Left lung (tissue), 10 donors: Measurements from ENCODE around the gene WWOX. TPM values are rescaled to one million over a fixed set of nuclear protein-coding genes. Genes with fewer than 3 reads are reported as not detected.

Experiments used
- ATAC-seq: fragments of 200-7000 bp; cut with Tn5 transposase; one replicate; pipeline ENCODE4 v1.9.1; 2020; ENCODE audit warnings: moderate library complexity
- DNase-seq, 4 donors: peaks; one replicate each; pipeline ENCODE4 v3.0.0-alpha.2; 2013 to 2020
- H3K27ac ChIP-seq, 2 donors: fragments of 200-600 bp; sonication (generic) in 1 of 2; one replicate each; pipeline versions ENCODE4 v1.5.0 to v1.8.0; 2020 to 2021
- H3K27me3 ChIP-seq, 2 donors: fragments of 200-600 bp; sonication (generic) in 1 of 2; one replicate each; pipeline versions ENCODE4 v1.5.0 to v1.8.0; 2020 to 2021
- H3K36me3 ChIP-seq, 2 donors: fragments of 200-600 bp; sonication (generic) in 1 of 2; one replicate each; pipeline versions ENCODE4 v1.5.0 to v1.8.0; 2020 to 2021
- H3K4me1 ChIP-seq, 2 donors: fragments of 200-600 bp; one replicate each; pipeline ENCODE4 v1.8.0; 2021
- H3K4me3 ChIP-seq, 2 donors: fragments of 200-600 bp; sonication (generic) in 1 of 2; one replicate each; pipeline versions ENCODE4 v1.5.0 to v1.8.0; 2020 to 2021; ENCODE audit warnings: mild to moderate bottlenecking in 1 of 2
- H3K9me3 ChIP-seq, 2 donors: fragments of 200-600 bp; sonication (generic) in 1 of 2; one replicate each; pipeline versions ENCODE4 v1.5.0 to v1.8.0; 2020 to 2021
- intact Hi-C, 2 donors: fragments of 100-400 bp; cut with DNase I; formaldehyde crosslinking; loops; one replicate each; pipeline versions ENCODE4 v1.11.2 to v1.14.2; 2022
- polyA plus RNA-seq, 6 donors: library from polyadenylated mRNA; unstranded; fragments of 120-200 nt; gene quantifications; one replicate each; pipeline ENCODE4 v1.2.1, GENCODE V29; 2013; ENCODE audit not compliant: insufficient read length in 6 of 6
- total RNA-seq, 2 donors: library from RNA; stranded (reverse); fragmentation: NEBNext Ultra II Directional; extraction: Animal tissue kit (Norgen Biotek cat#: 25700); gene quantifications; one replicate each; pipeline ENCODE4 v1.2.1, GENCODE V29; 2021
- TF ChIP-seq, protein P1 (sequence below), 2 donors: fragments of 200-600 bp; sonication (generic) in 1 of 2; IDR thresholded peaks; one replicate each; pipeline versions ENCODE4 v1.5.0 to v1.8.0; 2021; ENCODE audit warnings: antibody characterized with exemption in 2 of 2
- donor health status: DM: no; HTN: yes; CAD: no.
- donor health status: DM: no; HTN: no; CAD: no.

The WWOX gene
- total and polyA plus RNA-seq, 8 donors, result 17.2 to 40.3 (median 30.8) TPM

- DNase-seq (no peak), ATAC-seq (no peak)
- H3K36me3 ChIP-seq, result no peaks in the 10 kb centered on the region
- no peak overlapping the region for H3K27ac ChIP-seq
- no peaks in the 10 kb centered on the region for H3K27me3 ChIP-seq
- H3K9me3 ChIP-seq, result no peaks in the 10 kb centered on the region
- TF ChIP-seq, protein P1, sequence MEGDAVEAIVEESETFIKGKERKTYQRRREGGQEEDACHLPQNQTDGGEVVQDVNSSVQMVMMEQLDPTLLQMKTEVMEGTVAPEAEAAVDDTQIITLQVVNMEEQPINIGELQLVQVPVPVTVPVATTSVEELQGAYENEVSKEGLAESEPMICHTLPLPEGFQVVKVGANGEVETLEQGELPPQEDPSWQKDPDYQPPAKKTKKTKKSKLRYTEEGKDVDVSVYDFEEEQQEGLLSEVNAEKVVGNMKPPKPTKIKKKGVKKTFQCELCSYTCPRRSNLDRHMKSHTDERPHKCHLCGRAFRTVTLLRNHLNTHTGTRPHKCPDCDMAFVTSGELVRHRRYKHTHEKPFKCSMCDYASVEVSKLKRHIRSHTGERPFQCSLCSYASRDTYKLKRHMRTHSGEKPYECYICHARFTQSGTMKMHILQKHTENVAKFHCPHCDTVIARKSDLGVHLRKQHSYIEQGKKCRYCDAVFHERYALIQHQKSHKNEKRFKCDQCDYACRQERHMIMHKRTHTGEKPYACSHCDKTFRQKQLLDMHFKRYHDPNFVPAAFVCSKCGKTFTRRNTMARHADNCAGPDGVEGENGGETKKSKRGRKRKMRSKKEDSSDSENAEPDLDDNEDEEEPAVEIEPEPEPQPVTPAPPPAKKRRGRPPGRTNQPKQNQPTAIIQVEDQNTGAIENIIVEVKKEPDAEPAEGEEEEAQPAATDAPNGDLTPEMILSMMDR (IDR thresholded peaks at IDR 0.05), result no peak
- H3K4me1 ChIP-seq, result no peaks in the 10 kb centered on the region
- intact Hi-C loops, result no loop called here
- H3K4me3 ChIP-seq, result no peak overlapping the region
Observed at GRCh38 chr16:78579020-78579419, 479.6 kb downstream of the WWOX start.

DNA sequence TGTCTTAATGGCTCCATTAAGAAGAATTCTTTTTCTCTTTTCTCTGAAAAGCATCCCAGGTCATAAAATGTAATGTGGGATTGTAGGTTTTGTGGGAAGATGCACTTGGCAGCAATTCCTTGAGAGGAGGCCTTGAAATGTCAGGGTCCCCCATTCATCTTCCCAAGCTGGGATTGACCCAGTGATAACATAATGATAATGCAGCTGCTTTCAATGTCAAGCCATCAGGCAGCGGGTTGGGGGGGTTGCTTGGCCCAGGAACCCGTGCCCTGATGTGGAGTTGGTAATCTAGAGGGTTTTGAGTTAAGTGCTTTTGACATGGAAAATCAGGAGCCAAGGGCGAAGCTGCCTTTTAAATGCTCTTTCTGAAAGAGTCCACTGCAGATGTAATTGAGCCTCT lies 484.0 kb downstream of the WWOX start:
- ATAC-seq (no peak), DNase-seq (no peak)
- TF ChIP-seq, protein P1 (IDR thresholded peaks at IDR 0.05), result no peak
- no peaks in the 10 kb centered on the region for H3K9me3 ChIP-seq
- H3K4me3 ChIP-seq, result no peak overlapping the region
- no peaks in the 10 kb centered on the region for H3K27me3 ChIP-seq
- intact Hi-C loops, result no loop called here
- H3K4me1 ChIP-seq, result no peaks in the 10 kb centered on the region
- no peaks in the 10 kb centered on the region for H3K36me3 ChIP-seq
- no peak overlapping the region for H3K27ac ChIP-seq

DNA sequence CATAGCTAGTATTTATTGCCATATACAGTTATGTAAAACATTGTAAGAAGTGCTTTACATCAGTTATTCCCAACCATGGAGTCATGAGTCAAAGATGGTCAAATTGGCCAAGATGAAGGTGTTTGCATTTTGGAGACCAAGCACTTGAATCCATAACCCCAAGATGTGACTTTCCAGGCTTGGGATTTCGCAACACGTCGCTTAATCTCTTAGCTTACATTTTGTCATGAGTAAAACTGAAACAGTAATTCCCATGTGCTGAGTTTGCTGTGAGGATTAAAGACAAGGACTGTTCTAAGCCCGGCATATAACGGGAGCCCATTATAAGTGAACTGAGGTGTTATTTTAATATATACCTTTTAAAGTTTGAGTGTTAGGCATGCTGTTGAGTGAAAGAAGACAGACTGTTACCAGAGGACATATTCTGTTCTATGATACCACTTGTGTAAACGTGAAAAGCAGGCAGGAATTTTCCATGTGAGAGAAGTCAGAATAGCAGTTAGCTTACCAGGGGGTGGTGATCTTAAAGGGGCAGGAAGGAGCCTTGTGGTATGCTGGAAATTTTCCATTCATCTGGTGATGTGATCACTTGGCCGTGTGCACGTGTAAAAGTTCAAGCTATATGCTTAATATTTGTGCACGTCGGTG lies 484.9 kb downstream of the WWOX start:
- no peaks in the 10 kb centered on the region for H3K36me3 ChIP-seq
- no peak overlapping the region for H3K27ac ChIP-seq
- intact Hi-C loops, result no loop called here
- no peaks in the 10 kb centered on the region for H3K4me1 ChIP-seq
- no peaks in the 10 kb centered on the region for H3K9me3 ChIP-seq
- TF ChIP-seq, protein P1 (IDR thresholded peaks at IDR 0.05), result no peak
- H3K27me3 ChIP-seq, result no peaks in the 10 kb centered on the region
- ATAC-seq, result no peak
- no peak for DNase-seq
- H3K4me3 ChIP-seq, result no peak overlapping the region

DNA sequence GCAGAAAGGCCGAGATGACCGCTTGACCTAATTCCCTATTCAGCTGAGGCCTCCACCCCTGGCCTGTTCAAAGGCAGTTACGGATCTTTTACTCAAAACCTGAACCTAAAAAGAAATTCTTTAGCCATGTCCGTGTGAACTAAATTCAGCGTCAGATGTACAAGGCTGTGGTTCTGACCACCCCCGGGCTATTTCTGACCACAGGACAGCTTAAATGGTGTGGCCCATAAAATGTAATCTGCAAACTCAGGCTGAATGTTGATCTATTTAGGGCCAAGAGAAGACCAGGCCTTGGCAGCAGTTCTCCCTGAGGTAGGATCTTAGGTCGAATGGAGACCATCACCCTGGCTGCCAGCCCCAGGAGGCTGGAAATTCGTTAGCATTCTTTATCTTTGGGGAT lies 485.5 kb downstream of the WWOX start:
- no peak overlapping the region for H3K27ac ChIP-seq
- H3K9me3 ChIP-seq, result no peaks in the 10 kb centered on the region
- DNase-seq (no peak), ATAC-seq (no peak)
- intact Hi-C loops, result no loop called here
- TF ChIP-seq, protein P1 (IDR thresholded peaks at IDR 0.05), result no peak
- H3K27me3 ChIP-seq, result no peaks in the 10 kb centered on the region
- H3K4me1 ChIP-seq, result no peaks in the 10 kb centered on the region
- H3K36me3 ChIP-seq, result no peaks in the 10 kb centered on the region
- H3K4me3 ChIP-seq, result no peak overlapping the region

- TF ChIP-seq, protein P1 (IDR thresholded peaks at IDR 0.05), result no peak
- intact Hi-C loops, result no loop called here
- Histone ChIP-seq H3K4me1 (no peaks in the 10 kb centered on the region), H3K36me3 (no peaks in the 10 kb centered on the region), H3K27me3 (no peaks in the 10 kb centered on the region), H3K9me3 (no peaks in the 10 kb centered on the region), H3K4me3 (no peak overlapping the region), H3K27ac (no peak overlapping the region)
- DNase-seq, result peak in 1 of 4 donors; percentile 55
- peak; percentile 89 for ATAC-seq
Observed at GRCh38 chr16:78589331-78589730, 489.9 kb downstream of the WWOX start.
